ENCODE results near the gene WWC2.

DNA sequence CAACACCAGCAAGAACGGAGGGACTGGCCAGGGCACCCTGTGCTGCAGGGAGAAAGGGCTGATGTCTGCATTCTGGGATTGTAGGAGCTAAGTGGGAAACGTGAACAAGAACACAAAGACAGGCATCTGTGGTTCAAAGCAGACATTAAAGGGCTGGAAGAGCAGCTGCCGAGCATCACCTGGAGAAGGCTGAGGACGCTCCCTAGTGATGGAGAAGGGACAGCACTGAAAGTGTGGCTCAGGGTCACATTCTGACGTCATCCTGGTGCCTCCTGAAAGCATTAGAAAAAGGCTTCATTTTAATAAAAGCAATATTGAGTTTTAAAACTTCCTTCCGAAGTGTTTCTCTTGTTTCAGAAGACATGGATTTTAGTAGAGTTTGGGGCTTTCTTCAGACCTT lies 158.8 kb downstream of the WWC2 start:
- TF ChIP-seq, protein P1, sequence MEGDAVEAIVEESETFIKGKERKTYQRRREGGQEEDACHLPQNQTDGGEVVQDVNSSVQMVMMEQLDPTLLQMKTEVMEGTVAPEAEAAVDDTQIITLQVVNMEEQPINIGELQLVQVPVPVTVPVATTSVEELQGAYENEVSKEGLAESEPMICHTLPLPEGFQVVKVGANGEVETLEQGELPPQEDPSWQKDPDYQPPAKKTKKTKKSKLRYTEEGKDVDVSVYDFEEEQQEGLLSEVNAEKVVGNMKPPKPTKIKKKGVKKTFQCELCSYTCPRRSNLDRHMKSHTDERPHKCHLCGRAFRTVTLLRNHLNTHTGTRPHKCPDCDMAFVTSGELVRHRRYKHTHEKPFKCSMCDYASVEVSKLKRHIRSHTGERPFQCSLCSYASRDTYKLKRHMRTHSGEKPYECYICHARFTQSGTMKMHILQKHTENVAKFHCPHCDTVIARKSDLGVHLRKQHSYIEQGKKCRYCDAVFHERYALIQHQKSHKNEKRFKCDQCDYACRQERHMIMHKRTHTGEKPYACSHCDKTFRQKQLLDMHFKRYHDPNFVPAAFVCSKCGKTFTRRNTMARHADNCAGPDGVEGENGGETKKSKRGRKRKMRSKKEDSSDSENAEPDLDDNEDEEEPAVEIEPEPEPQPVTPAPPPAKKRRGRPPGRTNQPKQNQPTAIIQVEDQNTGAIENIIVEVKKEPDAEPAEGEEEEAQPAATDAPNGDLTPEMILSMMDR (IDR thresholded peaks at IDR 0.05; ENCODE audit: extremely low read depth in 1 of 2, insufficient read depth in 1 of 2, low read depth in 1 of 2, low read length in 2 of 2): no peak
- TF ChIP-seq GATA2 (IDR thresholded peaks at IDR 0.05; ENCODE audit: insufficient read depth, insufficient read length, low read depth, low read length) (no peak), EZH2 (IDR thresholded peaks at IDR 0.05; ENCODE audit: borderline replicate concordance, low read depth, low read length, severe bottlenecking) (no peak), POLR2A (IDR thresholded peaks at IDR 0.05; ENCODE audit: low read depth, low read length) (no peak), POLR2AphosphoS5 (IDR thresholded peaks at IDR 0.05; ENCODE audit: insufficient read depth, low read depth, low read length) (no peak), MYC (IDR thresholded peaks at IDR 0.05; ENCODE audit: low read depth, low read length) (no peak)
- TF ChIP-seq, protein P2, sequence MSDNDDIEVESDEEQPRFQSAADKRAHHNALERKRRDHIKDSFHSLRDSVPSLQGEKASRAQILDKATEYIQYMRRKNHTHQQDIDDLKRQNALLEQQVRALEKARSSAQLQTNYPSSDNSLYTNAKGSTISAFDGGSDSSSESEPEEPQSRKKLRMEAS (IDR thresholded peaks at IDR 0.05; ENCODE audit: insufficient read depth, insufficient read length): no peak

All from endothelial cell of umbilical vein (primary cell).